ENCODE measurements around the gene KCND3.

KCND3 gene

DNA sequence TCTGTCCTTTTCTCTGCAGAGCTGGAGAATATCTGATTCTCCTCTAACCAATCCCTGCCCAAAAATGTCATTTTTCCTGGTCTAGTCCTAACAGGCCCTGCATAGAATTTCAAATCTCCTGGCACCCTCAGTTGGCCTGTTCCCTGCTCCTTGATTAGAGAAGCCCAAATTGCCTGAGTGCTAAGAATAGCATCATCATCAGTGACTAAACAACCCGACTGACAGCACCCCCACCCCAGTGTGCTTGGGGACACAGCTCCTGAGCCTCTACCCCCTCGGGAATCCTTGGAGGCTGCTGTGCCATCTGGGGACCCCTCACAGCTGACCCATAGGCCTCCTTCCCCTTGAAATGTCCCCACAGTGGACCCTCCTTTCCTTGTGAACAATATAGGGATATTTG lies 139.4 kb downstream of the KCND3 start:
- Histone ChIP-seq H3K27me3 (ENCODE audit: control insufficient read depth, low read length) (peaks cover 22% of the 10 kb centered on the region), H3K4me3 (ENCODE audit: low read length) (no peak overlapping the region), H3K4me1 (ENCODE audit: control insufficient read depth, low read length) (no peaks in the 10 kb centered on the region), H3K4me2 (ENCODE audit: low read length) (no peak overlapping the region), H3K79me2 (ENCODE audit: control insufficient read depth, low read length) (no peaks in the 10 kb centered on the region), H3K36me3 (ENCODE audit: control insufficient read depth, low read length) (no peaks in the 10 kb centered on the region), H4K20me1 (ENCODE audit: control insufficient read depth, insufficient read depth, low read depth, low read length) (no peaks in the 10 kb centered on the region), H3F3A (ENCODE audit: control insufficient read depth, insufficient read depth) (no peaks in the 10 kb centered on the region), H3K9me3 (ENCODE audit: control insufficient read depth, insufficient read depth, low read length) (no peaks in the 10 kb centered on the region), H3K9me2 (replicated peaks; ENCODE audit: control insufficient read depth, low read length) (no peaks in the 10 kb centered on the region), H3K27ac (ENCODE audit: low read depth, low read length) (no peak overlapping the region)
- TF ChIP-seq EZH2phosphoT487 (IDR thresholded peaks at IDR 0.05; ENCODE audit: borderline replicate concordance, low read length), result no peak
- TF ChIP-seq, protein P1, sequence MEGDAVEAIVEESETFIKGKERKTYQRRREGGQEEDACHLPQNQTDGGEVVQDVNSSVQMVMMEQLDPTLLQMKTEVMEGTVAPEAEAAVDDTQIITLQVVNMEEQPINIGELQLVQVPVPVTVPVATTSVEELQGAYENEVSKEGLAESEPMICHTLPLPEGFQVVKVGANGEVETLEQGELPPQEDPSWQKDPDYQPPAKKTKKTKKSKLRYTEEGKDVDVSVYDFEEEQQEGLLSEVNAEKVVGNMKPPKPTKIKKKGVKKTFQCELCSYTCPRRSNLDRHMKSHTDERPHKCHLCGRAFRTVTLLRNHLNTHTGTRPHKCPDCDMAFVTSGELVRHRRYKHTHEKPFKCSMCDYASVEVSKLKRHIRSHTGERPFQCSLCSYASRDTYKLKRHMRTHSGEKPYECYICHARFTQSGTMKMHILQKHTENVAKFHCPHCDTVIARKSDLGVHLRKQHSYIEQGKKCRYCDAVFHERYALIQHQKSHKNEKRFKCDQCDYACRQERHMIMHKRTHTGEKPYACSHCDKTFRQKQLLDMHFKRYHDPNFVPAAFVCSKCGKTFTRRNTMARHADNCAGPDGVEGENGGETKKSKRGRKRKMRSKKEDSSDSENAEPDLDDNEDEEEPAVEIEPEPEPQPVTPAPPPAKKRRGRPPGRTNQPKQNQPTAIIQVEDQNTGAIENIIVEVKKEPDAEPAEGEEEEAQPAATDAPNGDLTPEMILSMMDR (IDR thresholded peaks at IDR 0.05; ENCODE audit: low read depth, low read length, poor library complexity, severe bottlenecking), result no peak

DNA sequence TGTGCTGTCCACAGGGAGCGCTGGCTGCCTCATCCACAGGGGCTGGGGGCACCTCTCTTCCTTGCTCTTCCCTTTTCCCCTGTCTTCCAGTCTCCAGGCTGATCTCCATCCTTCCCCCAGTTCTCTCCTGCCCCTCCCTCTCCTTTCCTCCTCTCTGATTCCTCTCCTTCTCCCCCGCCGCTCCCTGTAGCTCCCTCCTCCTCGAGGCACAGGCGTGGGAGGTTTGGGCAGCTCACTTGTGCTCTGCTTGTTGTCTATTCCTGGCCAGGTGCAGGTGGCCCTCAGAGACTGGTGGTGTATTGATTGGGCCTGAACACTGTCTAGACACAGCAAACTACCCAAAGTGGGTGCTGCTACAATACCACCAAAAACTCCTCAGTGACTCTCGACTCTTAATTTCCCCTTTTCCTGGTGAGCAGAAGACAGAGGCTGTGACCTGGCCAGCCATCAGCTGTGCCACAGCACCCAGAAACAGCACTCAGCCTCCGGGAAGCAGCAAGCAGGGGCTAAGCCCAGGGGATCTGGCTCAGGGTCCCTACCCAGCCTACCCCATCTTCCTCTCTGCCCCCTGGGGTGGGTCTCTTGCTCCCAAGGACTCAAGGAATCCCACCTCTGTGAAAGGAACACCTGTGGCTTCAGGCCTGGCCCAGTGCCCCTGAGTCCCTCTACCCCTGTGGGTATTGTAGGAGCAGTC lies 140.5 kb downstream of the KCND3 start:
- Histone ChIP-seq H3K9me3 (ENCODE audit: control insufficient read depth, insufficient read depth, low read length) (no peaks in the 10 kb centered on the region), H3K27me3 (ENCODE audit: control insufficient read depth, low read length) (peaks cover 23% of the 10 kb centered on the region)

DNA sequence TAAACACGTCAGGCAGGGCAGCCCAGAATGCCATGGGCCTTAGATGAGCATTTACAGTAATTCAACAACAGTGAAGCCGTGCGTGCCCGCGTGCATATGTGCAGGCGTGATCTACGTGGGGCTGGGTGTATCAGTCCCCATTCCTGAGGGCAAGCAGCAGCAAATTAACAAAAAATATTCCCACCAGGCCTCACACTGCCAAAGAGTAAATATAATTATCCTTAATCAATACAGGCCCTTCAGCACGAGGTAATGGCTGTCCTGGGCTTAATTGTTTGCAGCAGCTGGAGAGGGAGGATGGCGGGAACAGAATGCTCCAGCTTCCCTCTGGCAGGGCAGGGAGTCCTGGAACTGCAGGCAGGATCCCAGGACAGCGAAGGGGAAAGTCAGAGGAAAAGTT lies 142.0 kb downstream of the KCND3 start:
- Histone ChIP-seq H3K4me2 (ENCODE audit: low read length) (no peak overlapping the region), H4K20me1 (ENCODE audit: control insufficient read depth, insufficient read depth, low read depth, low read length) (no peaks in the 10 kb centered on the region), H3K9me2 (replicated peaks; ENCODE audit: control insufficient read depth, low read length) (no peaks in the 10 kb centered on the region), H3K27me3 (ENCODE audit: control insufficient read depth, low read length) (peaks cover 19% of the 10 kb centered on the region; the same call in 1 of the 2 replicates), H3K36me3 (ENCODE audit: control insufficient read depth, low read length) (no peaks in the 10 kb centered on the region), H3K9me3 (ENCODE audit: control insufficient read depth, insufficient read depth, low read length) (no peaks in the 10 kb centered on the region), H3F3A (ENCODE audit: control insufficient read depth, insufficient read depth) (no peaks in the 10 kb centered on the region), H3K27ac (ENCODE audit: low read depth, low read length) (no peak overlapping the region), H3K4me3 (ENCODE audit: low read length) (no peak overlapping the region), H3K4me1 (ENCODE audit: control insufficient read depth, low read length) (no peaks in the 10 kb centered on the region), H3K79me2 (ENCODE audit: control insufficient read depth, low read length) (no peaks in the 10 kb centered on the region)
- TF ChIP-seq EZH2phosphoT487 (IDR thresholded peaks at IDR 0.05; ENCODE audit: borderline replicate concordance, low read length), result no peak
- TF ChIP-seq, protein P1 (IDR thresholded peaks at IDR 0.05; ENCODE audit: low read depth, low read length, poor library complexity, severe bottlenecking), result no peak

More for the DNA sequence above, 140.5 kb downstream of the KCND3 start:
- Histone ChIP-seq H3K79me2 (ENCODE audit: control insufficient read depth, low read length) (no peaks in the 10 kb centered on the region), H3K4me2 (ENCODE audit: low read length) (no peak overlapping the region), H4K20me1 (ENCODE audit: control insufficient read depth, insufficient read depth, low read depth, low read length) (no peaks in the 10 kb centered on the region), H3K4me3 (ENCODE audit: low read length) (no peak overlapping the region), H3K36me3 (ENCODE audit: control insufficient read depth, low read length) (no peaks in the 10 kb centered on the region), H3K27ac (ENCODE audit: low read depth, low read length) (no peak overlapping the region), H3K4me1 (ENCODE audit: control insufficient read depth, low read length) (no peaks in the 10 kb centered on the region), H3K9me2 (replicated peaks; ENCODE audit: control insufficient read depth, low read length) (no peaks in the 10 kb centered on the region), H3F3A (ENCODE audit: control insufficient read depth, insufficient read depth) (no peaks in the 10 kb centered on the region)
- no peak for TF ChIP-seq EZH2phosphoT487 (IDR thresholded peaks at IDR 0.05; ENCODE audit: borderline replicate concordance, low read length)
- TF ChIP-seq, protein P1 (IDR thresholded peaks at IDR 0.05; ENCODE audit: low read depth, low read length, poor library complexity, severe bottlenecking), result no peak
